OCI-LY1 (cell line): ENCODE measurements around the gene SLC25A44.

ENCODE experiments used
- CTCF ChIP-seq: fragments of 200-600 bp; sonication (generic), shearing (Covaris generic); IDR thresholded peaks from 2 replicates; pipeline ENCODE4 v1.5.1; 2017; ENCODE audit warnings: mild to moderate bottlenecking, antibody characterized with exemption, low read length, moderate library complexity, mixed read lengths
- EZH2 ChIP-seq: fragments of 200-600 bp; sonication (generic), shearing (Covaris generic); IDR thresholded peaks from 2 replicates; pipeline ENCODE4 v1.8.0; 2017; ENCODE audit warnings: borderline replicate concordance, mixed run types, mild to moderate bottlenecking, antibody characterized with exemption, low read length, moderate library complexity, mixed read lengths

DNA sequence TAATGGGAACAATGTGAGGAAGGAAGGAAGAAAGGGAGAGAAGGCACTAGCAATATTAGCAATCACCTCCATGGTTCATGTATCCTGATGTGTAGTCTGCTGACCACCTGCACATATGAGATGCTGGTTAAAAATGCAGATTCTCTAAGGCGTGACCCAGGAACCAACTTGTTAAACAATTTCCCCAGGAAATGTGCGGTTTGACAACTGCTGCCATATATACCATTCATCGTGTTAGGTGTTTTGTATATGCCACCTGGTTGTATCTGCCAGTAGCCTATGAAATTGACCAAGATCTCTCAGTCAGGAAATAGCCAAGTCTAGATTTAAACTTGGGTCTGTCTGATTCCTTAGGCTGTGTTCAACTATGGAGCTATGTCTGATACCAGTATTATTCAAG is 36.4 kb upstream of the SLC25A44 start:
- TF ChIP-seq CTCF (no peak), EZH2 (no peak)
